Kidney (tissue), 14 donors: ENCODE measurements around the gene THRB. TPM values are rescaled to one million over a fixed set of nuclear protein-coding genes. Genes with fewer than 3 reads are reported as not detected.

Experiments used
- DNase-seq, 5 donors: peaks; one replicate each; pipeline ENCODE4 v3.0.0-alpha.2; 2013 to 2020
- FAIRE-seq: peaks from 2 replicates; lab custom pipeline; 2012; peaks lifted over from hg19 to GRCh38; lab: Jason Lieb, UNC
- H3K27ac ChIP-seq, 2 donors: one replicate each; pipeline ENCODE4 v1.7.0; 2013; ENCODE audit warnings: low read depth in 2 of 2, low read length in 2 of 2, inconsistent platforms in 1 of 2
- H3K27me3 ChIP-seq: one replicate; pipeline ENCODE4 v1.7.1; 2013; ENCODE audit warnings: low read length, inconsistent platforms; ENCODE audit not compliant: control insufficient read depth, insufficient read depth
- H3K36me3 ChIP-seq, 3 donors: one replicate each; pipeline versions ENCODE4 v1.7.0 to v1.7.1; 2013; ENCODE audit warnings: low read length in 3 of 3, control low read depth in 1 of 3, inconsistent platforms in 1 of 3; ENCODE audit not compliant: insufficient read depth in 3 of 3, control insufficient read depth in 2 of 3
- H3K4me1 ChIP-seq, 3 donors: one replicate each; pipeline versions ENCODE4 v1.7.0 to v1.7.1; 2013; ENCODE audit warnings: low read length in 3 of 3, inconsistent platforms in 1 of 3, low read depth in 1 of 3; ENCODE audit not compliant: control insufficient read depth in 2 of 3, insufficient read depth in 2 of 3
- H3K4me3 ChIP-seq, 3 donors: one replicate each; pipeline versions ENCODE4 v1.7.0 to v1.8.1; 2013; ENCODE audit warnings: low read length in 3 of 3, control low read depth in 1 of 3, inconsistent platforms in 1 of 3
- H3K9ac ChIP-seq, 3 donors: one replicate each; pipeline versions ENCODE4 v1.7.0 to v1.7.1; 2013; ENCODE audit warnings: low read length in 3 of 3, control low read depth in 1 of 3, inconsistent platforms in 1 of 3
- H3K9me3 ChIP-seq, 3 donors: one replicate each; pipeline versions ENCODE4 v1.7.0 to v1.7.1; 2013; ENCODE audit warnings: low read length in 3 of 3, control low read depth in 1 of 3, inconsistent platforms in 1 of 3; ENCODE audit not compliant: control insufficient read depth in 2 of 3, insufficient read depth in 1 of 3
- CTCF ChIP-seq: IDR thresholded peaks from 3 replicates; pipeline ENCODE4 v1.5.1; 2012; ENCODE audit warnings: mild to moderate bottlenecking, moderate library complexity, borderline replicate concordance; ENCODE audit not compliant: insufficient read depth; ENCODE audit errors: extremely low read depth
- intact Hi-C: fragments of 100-400 bp; cut with DNase I; formaldehyde crosslinking; loops from one replicate; pipeline ENCODE4 v1.11.1; 2022
- polyA plus RNA-seq: library from polyadenylated mRNA; stranded (reverse); fragments of 350-450 nt; fragmentation: Illumina TruSeq; extraction: RNeasy Lipid Tissue Mini Kit (QIAGEN cat#74804); gene quantifications from one replicate; pipeline ENCODE4 v1.2.3, GENCODE V29; 2014; ENCODE audit warnings: low read depth, low replicate concordance; ENCODE audit not compliant: insufficient read depth
- total RNA-seq: library from RNA; stranded (reverse); fragmentation: NEBNext Ultra II Directional; extraction: Animal tissue kit (Norgen Biotek cat#: 25700); gene quantifications from one replicate; pipeline ENCODE4 v1.2.1, GENCODE V29; 2021
- donor health status: control.
- donor health status: control.
- donor health status: control.
- donor health status: control.
- donor health status: control.
- donor health status: DM: yes; HTN: yes; CAD: no.
- donor health status: Normal renal cell carcinoma (clear cell type).

Gene THRB
- total and polyA plus RNA-seq, 2 donors from 2014 or later = 4.5 to 17.2 TPM

- Histone ChIP-seq H3K9me3 (no peaks in the 10 kb centered on the region), H3K36me3 (no peaks in the 10 kb centered on the region), H3K27me3 (no peaks in the 10 kb centered on the region), H3K27ac (no peak overlapping the region), H3K4me1 (peaks cover 2 to 6% (median 4%) of the 10 kb centered on the region in 3 donors), H3K9ac (no peak overlapping the region), H3K4me3 (no peak overlapping the region)
- FAIRE-seq (no peak), DNase-seq (peak in 2 of 5 donors; percentile 47 to 49)
- TF ChIP-seq CTCF = no peak
- intact Hi-C loops = no loop called here
These were observed 141.6 kb downstream of the THRB start for GRCh38 chr3:24352893-24353553.

- intact Hi-C loops = no loop called here
- H3K9me3 ChIP-seq = no peaks in the 10 kb centered on the region
- DNase-seq = peak in 2 of 5 donors; percentile 36 to 57
- H3K9ac ChIP-seq = no peak overlapping the region
- H3K4me1 ChIP-seq = peaks cover 2 to 6% (median 4%) of the 10 kb centered on the region in 3 donors
- H3K27me3 ChIP-seq = no peaks in the 10 kb centered on the region
- no peak overlapping the region for H3K4me3 ChIP-seq
- no peak overlapping the region for H3K27ac ChIP-seq
- H3K36me3 ChIP-seq = no peaks in the 10 kb centered on the region
- FAIRE-seq = no peak
- TF ChIP-seq CTCF = no peak
These were observed 142.7 kb downstream of the THRB start for GRCh38 chr3:24351779-24352469.

GRCh38 chr3:24349367-24350019 is 145.2 kb downstream of the THRB start:
- intact Hi-C loops = no loop called here
- no peaks in the 10 kb centered on the region for H3K36me3 ChIP-seq
- FAIRE-seq = no peak
- no peak overlapping the region for H3K9ac ChIP-seq
- no peak for TF ChIP-seq CTCF
- H3K27ac ChIP-seq = no peak overlapping the region
- H3K4me1 ChIP-seq = peaks cover 2 to 6% (median 4%) of the 10 kb centered on the region in 3 donors
- no peaks in the 10 kb centered on the region for H3K27me3 ChIP-seq
- no peak for DNase-seq
- H3K4me3 ChIP-seq = no peak overlapping the region
- H3K9me3 ChIP-seq = no peaks in the 10 kb centered on the region
